H1 (cell line): ENCODE results near the gene ZNF407. TPM values are rescaled to one million over a fixed set of nuclear protein-coding genes. Genes with fewer than 3 reads are reported as not detected.

ENCODE experiments used
- ASH2L ChIP-seq: fragments of 200-600, 300-600 bp; sonication (generic); IDR thresholded peaks from one replicate; pipeline ENCODE4 v1.7.1; 2017; ENCODE audit warnings: low read length
- CREB1 ChIP-seq: IDR thresholded peaks from 2 replicates; pipeline ENCODE4 v1.6.1; 2012; ENCODE audit warnings: inconsistent platforms
- EGR1 ChIP-seq: IDR thresholded peaks from 2 replicates; pipeline ENCODE4 v1.6.1; 2011; ENCODE audit warnings: low read depth, low read length, borderline replicate concordance
- EZH2 ChIP-seq: fragments of 200-600 bp; sonication (generic); IDR thresholded peaks from 2 replicates; pipeline ENCODE4 v1.7.1; 2012; ENCODE audit warnings: low read depth, mild to moderate bottlenecking, moderate library complexity, low read length, inconsistent platforms; ENCODE audit not compliant: severe bottlenecking
- KDM4A ChIP-seq: IDR thresholded peaks from one replicate; pipeline ENCODE4 v1.7.1; 2012; ENCODE audit warnings: low read depth, mild to moderate bottlenecking, moderate library complexity, low read length, inconsistent platforms; ENCODE audit not compliant: severe bottlenecking
- SAP30 ChIP-seq: fragments of 300-600 bp; sonication (generic); IDR thresholded peaks from 2 replicates; pipeline ENCODE4 v1.7.1; 2012; ENCODE audit warnings: low read length, moderate library complexity, mild to moderate bottlenecking, inconsistent platforms; ENCODE audit not compliant: insufficient read depth, insufficient replicate concordance
- SIX5 ChIP-seq: IDR thresholded peaks from 2 replicates; pipeline ENCODE4 v1.6.1; 2011; ENCODE audit warnings: mild to moderate bottlenecking, low read depth, low read length
- SUZ12 ChIP-seq: fragments of 200-600 bp; sonication (generic); IDR thresholded peaks from 2 replicates; pipeline ENCODE4 v1.6.1; 2012; ENCODE audit warnings: mild to moderate bottlenecking, inconsistent platforms, low read length, moderate library complexity, mixed read lengths
- TAF1 ChIP-seq: IDR thresholded peaks from 2 replicates; pipeline ENCODE4 v1.6.1; 2011; ENCODE audit warnings: mild to moderate bottlenecking, low read depth, low read length
- polyA plus RNA-seq, 7 experiments: library from polyadenylated mRNA; depleted of rRNA in 3 of 7; stranded (reverse) in 5 of 7; unstranded in 2 of 7; fragments of >200 nt in 5 of 7; fragments of 200-250 nt in 2 of 7; gene quantifications; 1 replicate in 5 of 7; 2 replicates in 1 of 7; 4 replicates in 1 of 7; pipeline versions ENCODE4 v1.2.1 to v1.2.3, GENCODE V29; 2011 to 2013; ENCODE audit warnings: missing spikeins in 2 of 7, mixed read lengths in 2 of 7
- total RNA-seq: library from RNA; stranded (reverse); fragmentation: NEBNext Ultra II Directional; extraction: Animal tissue kit (Norgen Biotek cat#: 25700); gene quantifications from 2 replicates; pipeline ENCODE4 v1.2.1, GENCODE V29; 2021
- TF ChIP-seq, protein P1 (sequence below): IDR thresholded peaks from 2 replicates; pipeline ENCODE4 v1.6.1; 2011; ENCODE audit warnings: low read length, improper control_type of control experiment
- TF ChIP-seq, protein P2 (sequence below): IDR thresholded peaks from 2 replicates; pipeline ENCODE4 v1.6.1; 2011; ENCODE audit warnings: low read depth, mild to moderate bottlenecking, low read length; ENCODE audit not compliant: insufficient read depth

Gene ZNF407
- total and polyA plus RNA-seq, 2 of the 8 experiments (the other 6 are each of a cell fraction or from before 2014, with no cell fraction given), result 1.5 to 6.8 TPM

DNA sequence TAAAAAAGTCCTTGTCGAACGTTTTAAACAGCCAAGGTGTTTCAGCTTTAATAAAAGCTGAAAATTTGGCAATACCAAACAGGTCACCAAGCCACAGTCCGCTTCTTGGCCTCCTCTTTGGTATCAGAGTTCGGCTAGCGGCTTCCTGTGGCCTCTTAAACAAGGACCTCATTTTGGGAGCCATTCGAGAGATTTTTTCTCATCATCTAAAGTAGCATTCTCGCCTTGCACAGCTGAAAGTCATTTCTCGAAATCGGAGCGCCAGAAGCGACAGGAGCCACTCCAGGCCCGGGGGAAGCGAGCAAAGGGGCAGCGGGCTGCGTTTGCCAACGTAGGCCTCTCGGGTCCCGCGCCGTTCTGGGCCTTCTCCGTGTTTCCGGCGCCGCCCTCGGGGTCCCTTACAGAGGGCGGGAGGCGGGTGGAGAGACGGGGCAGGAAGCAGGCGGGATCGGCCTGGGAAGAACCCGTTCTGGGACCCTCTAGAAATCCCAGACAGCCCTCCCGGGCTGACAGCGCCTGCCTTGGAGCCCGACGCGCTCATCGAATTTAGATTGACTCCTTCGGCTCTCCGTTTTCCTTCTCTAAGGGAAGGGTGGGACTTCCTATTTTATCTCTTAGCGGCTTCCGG lies 522 bp upstream of the ZNF407 start (continued):
- TF ChIP-seq, protein P1, sequence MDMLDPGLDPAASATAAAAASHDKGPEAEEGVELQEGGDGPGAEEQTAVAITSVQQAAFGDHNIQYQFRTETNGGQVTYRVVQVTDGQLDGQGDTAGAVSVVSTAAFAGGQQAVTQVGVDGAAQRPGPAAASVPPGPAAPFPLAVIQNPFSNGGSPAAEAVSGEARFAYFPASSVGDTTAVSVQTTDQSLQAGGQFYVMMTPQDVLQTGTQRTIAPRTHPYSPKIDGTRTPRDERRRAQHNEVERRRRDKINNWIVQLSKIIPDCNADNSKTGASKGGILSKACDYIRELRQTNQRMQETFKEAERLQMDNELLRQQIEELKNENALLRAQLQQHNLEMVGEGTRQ, result no peak
- TF ChIP-seq SIX5, result no peak
- no peak; the same call in none of the 2 replicates for TF ChIP-seq TAF1
- TF ChIP-seq, protein P2, sequence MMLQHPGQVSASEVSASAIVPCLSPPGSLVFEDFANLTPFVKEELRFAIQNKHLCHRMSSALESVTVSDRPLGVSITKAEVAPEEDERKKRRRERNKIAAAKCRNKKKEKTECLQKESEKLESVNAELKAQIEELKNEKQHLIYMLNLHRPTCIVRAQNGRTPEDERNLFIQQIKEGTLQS, result no peak
- no peak for TF ChIP-seq CREB1
- TF ChIP-seq SAP30, result peak; percentile 26
- TF ChIP-seq ASH2L, result peak; percentile 38
- TF ChIP-seq SUZ12, result no peak
- no peak for TF ChIP-seq KDM4A
- TF ChIP-seq EZH2, result no peak
- no peak for TF ChIP-seq EGR1
